Adrenal gland (tissue), 12 donors: ENCODE results near the gene ETV6. TPM values are rescaled to one million over a fixed set of nuclear protein-coding genes. Genes with fewer than 3 reads are reported as not detected.

Source experiments
- DNase-seq, 7 donors: peaks; one replicate each; pipeline ENCODE4 v3.0.0-alpha.2; 2019 to 2020
- H3K27ac ChIP-seq, 5 donors: fragments of 200-600 bp; sonication (generic) in 4 of 5; 1 replicate in 3 of 5; 2 replicates in 2 of 5; pipeline versions ENCODE4 v1.5.1 to v1.8.0; 2016 to 2020; ENCODE audit warnings: mild to moderate bottlenecking in 1 of 5
- H3K27me3 ChIP-seq: fragments of 200-600 bp; 2 replicates; pipeline ENCODE4 v1.8.0; 2021
- H3K36me3 ChIP-seq, 2 donors: fragments of 200-600 bp; replicated peaks in 1 of 2; 1 replicate in 1 of 2; 2 replicates in 1 of 2; pipeline versions ENCODE4 v1.5.1 to v1.8.0; 2018 to 2022
- H3K4me1 ChIP-seq, 2 donors: fragments of 200-600 bp; replicated peaks in 1 of 2; 1 replicate in 1 of 2; 2 replicates in 1 of 2; pipeline versions ENCODE4 v1.5.1 to v1.8.0; 2018 to 2021
- H3K4me3 ChIP-seq, 4 donors: fragments of 200-600 bp; sonication (generic) in 3 of 4; one replicate each; pipeline ENCODE4 v1.5.1; 2016 to 2018
- H3K9me3 ChIP-seq, 3 donors: fragments of 200-600 bp; sonication (generic) in 1 of 3; replicated peaks in 1 of 3; 1 replicate in 2 of 3; 2 replicates in 1 of 3; pipeline versions ENCODE4 v1.5.1 to v1.8.0; 2016 to 2021
- POLR2A ChIP-seq, 2 donors: fragments of 450-650 bp; IDR thresholded peaks; one replicate each; pipeline ENCODE4 v1.6.1; 2017; ENCODE audit warnings: antibody characterized with exemption in 2 of 2, mild to moderate bottlenecking in 2 of 2, moderate library complexity in 1 of 2
- WGBS, 4 donors: extraction: QIAGEN DNeasy Blood & Tissue Kit in 2 of 4; methylation state at CpG; one replicate each; pipeline versions ENCODE4 v1.1.5 to v1.1.7; 2013 to 2017; 5-methylcytosine and 5-hydroxymethylcytosine counted together
- intact Hi-C, 2 donors: fragments of 100-400 bp; cut with DNase I; formaldehyde crosslinking; loops; one replicate each; pipeline versions ENCODE4 v1.14.1 to v1.15.0; 2022 to 2023
- polyA plus RNA-seq, 3 donors: library from polyadenylated mRNA; stranded (reverse); fragments of 200-250 nt in 2 of 3; fragments of 350-450 nt in 1 of 3; fragmentation: Illumina TruSeq in 1 of 3; extraction: RNeasy Lipid Tissue Mini Kit (QIAGEN cat#74804) in 1 of 3; gene quantifications; one replicate each; pipeline ENCODE4 v1.2.3, GENCODE V29; 2013 to 2014
- total RNA-seq, 9 donors: library from RNA; depleted of rRNA in 4 of 9; stranded (reverse); fragments of >200 nt in 4 of 9; fragments of 120-200 nt in 1 of 9; fragmentation: NEBNext Ultra II Directional in 1 of 9; extraction: Animal tissue kit (Norgen Biotek cat#: 25700) in 1 of 9; gene quantifications; one replicate each; pipeline versions ENCODE4 v1.1.0 to v1.2.4, GENCODE V29; 2013 to 2023
- TF ChIP-seq, protein P1 (sequence below), 6 experiments: fragments of 450-650 bp in 4 of 6; fragments of 200-600 bp in 2 of 6; sonication (generic) in 1 of 6; IDR thresholded peaks; 1 replicate in 5 of 6; 2 replicates in 1 of 6; pipeline versions ENCODE4 v1.5.1 to v1.8.0; 2016 to 2021; ENCODE audit warnings: antibody characterized with exemption in 6 of 6, mild to moderate bottlenecking in 2 of 6, moderate library complexity in 1 of 6
- donor health status: healthy with polysubstance abuse.
- donor health status: Bipolar disorder and iron deficiency.
- donor health status: DM: yes; HTN: yes; CAD: no.
- donor health status: DM: no; HTN: no; CAD: no.
- donor health status: DM: no; HTN: no; CAD: no.
- donor health status: DM: yes; HTN: yes; CAD: no.

Gene ETV6
- total and polyA plus RNA-seq, 12 donors: 9.6 to 46.6 (median 19.5) TPM

GRCh38 chr12:11832093-11832492 is 182.6 kb downstream of the ETV6 start:
- WGBS, 4 donors: 41 to 59% (median 49%) methylated on average over 4 of the region's 4 CpGs
- Histone ChIP-seq H3K4me3 (no peak overlapping the region), H3K27ac (peak overlapping the region in 1 of 5 donors; percentile 13), H3K27me3 (no peaks in the 10 kb centered on the region), H3K4me1 (peaks cover 54 to 98% of the 10 kb centered on the region in 2 donors), H3K9me3 (no peaks in the 10 kb centered on the region), H3K36me3 (no peaks in the 10 kb centered on the region)
- intact Hi-C loops: no loop called here
- no peak for TF ChIP-seq POLR2A (IDR thresholded peaks at IDR 0.05)
- TF ChIP-seq, protein P1, sequence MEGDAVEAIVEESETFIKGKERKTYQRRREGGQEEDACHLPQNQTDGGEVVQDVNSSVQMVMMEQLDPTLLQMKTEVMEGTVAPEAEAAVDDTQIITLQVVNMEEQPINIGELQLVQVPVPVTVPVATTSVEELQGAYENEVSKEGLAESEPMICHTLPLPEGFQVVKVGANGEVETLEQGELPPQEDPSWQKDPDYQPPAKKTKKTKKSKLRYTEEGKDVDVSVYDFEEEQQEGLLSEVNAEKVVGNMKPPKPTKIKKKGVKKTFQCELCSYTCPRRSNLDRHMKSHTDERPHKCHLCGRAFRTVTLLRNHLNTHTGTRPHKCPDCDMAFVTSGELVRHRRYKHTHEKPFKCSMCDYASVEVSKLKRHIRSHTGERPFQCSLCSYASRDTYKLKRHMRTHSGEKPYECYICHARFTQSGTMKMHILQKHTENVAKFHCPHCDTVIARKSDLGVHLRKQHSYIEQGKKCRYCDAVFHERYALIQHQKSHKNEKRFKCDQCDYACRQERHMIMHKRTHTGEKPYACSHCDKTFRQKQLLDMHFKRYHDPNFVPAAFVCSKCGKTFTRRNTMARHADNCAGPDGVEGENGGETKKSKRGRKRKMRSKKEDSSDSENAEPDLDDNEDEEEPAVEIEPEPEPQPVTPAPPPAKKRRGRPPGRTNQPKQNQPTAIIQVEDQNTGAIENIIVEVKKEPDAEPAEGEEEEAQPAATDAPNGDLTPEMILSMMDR (IDR thresholded peaks at IDR 0.05): no peak
- DNase-seq: peak in 1 of 7 donors; percentile 43

DNA sequence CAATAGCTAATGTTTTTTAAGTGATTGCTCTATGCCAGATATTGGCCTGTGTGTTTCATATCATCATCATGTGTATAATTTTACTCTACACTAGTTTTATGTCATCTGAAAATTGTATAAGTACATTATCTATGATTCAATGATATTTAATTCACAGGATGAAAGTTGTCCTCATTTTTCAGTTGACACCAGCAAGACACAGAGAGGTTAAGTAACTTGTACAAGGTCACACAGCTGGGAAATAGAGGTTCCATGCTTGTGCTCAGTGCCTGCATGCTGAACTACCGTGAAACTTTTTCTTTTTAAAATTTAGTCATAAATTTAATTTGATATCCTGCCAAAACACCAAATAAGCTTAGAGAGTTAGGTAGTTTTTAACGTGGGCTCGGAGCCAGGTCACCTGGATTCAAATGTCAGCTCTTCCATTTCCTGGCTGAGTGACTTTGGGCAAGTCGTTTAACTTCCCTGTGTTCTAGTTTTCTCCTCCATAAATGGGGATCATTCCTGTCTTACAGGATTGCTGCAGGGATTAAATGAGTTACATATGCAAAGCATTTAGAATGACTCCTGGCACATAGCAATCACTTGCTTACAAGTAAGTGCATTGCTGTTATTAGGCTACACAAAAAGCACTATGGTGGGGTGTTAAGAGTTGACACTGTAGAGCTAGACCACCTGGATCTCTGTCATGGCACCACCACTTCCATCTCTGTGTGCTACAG is 183.9 kb downstream of the ETV6 start:
- peak overlapping the region in 4 of 5 donors; percentile 51 to 88 (median 68) for H3K27ac ChIP-seq

DNA sequence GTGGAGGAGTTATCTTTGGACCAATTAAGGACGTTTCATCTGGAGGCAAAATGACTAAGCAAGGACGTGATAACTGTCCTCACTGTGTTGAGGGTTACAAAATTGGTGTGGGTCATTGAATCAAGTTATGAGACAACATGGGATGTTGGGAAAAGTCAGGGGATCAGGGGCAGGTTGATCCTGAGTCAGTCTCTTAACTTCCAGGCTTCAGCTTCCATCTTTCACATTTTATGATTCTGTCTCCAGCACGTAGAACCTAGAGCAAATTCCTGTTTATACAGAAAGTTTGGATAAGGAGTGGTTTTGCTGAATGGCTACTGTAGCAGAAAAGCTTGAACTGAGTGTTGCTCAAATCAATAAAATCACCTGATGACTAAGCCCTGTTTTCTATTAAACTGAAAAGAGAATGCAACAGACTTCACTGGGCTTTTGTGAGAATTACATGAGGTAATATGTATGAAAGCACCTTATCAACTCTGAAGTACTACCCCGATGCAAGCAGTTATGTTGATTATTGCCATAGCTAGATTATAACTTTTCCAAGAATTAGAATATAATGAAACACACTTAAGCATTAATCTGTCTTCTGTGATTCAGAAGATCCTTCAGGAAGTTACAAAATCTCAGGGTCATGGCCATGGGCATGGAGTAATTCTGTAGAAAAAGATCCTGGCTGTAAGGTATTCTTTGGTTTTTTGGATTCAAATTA is 184.8 kb downstream of the ETV6 start:
- peak in 2 of 7 donors; percentile 45 to 50 for DNase-seq
- 14 to 31% (median 25%) methylated on average over 4 of the region's 4 CpGs for WGBS, 4 donors
- H3K4me3 ChIP-seq: no peak overlapping the region
- H3K4me1 ChIP-seq: peaks cover 55 to 96% of the 10 kb centered on the region in 2 donors
- H3K9me3 ChIP-seq: no peaks in the 10 kb centered on the region
- H3K27me3 ChIP-seq: no peaks in the 10 kb centered on the region
- intact Hi-C loops: no loop called here
- no peaks in the 10 kb centered on the region for H3K36me3 ChIP-seq
- TF ChIP-seq, protein P1 (IDR thresholded peaks at IDR 0.05): no peak
- no peak for TF ChIP-seq POLR2A (IDR thresholded peaks at IDR 0.05)
- H3K27ac ChIP-seq: peak overlapping the region; percentile 15 to 88 (median 58)

More for the DNA sequence above, 183.9 kb downstream of the ETV6 start:
- Histone ChIP-seq H3K4me3 (no peak overlapping the region), H3K36me3 (no peaks in the 10 kb centered on the region), H3K27me3 (no peaks in the 10 kb centered on the region), H3K9me3 (no peaks in the 10 kb centered on the region), H3K4me1 (peaks cover 51 to 96% of the 10 kb centered on the region in 2 donors)
- TF ChIP-seq, protein P1 (IDR thresholded peaks at IDR 0.05): no peak
- TF ChIP-seq POLR2A (IDR thresholded peaks at IDR 0.05): no peak
- WGBS, 4 donors: 55 to 67% (median 57%) methylated on average over 4 of the region's 4 CpGs
- intact Hi-C loops: no loop called here
- DNase-seq: no peak

DNA sequence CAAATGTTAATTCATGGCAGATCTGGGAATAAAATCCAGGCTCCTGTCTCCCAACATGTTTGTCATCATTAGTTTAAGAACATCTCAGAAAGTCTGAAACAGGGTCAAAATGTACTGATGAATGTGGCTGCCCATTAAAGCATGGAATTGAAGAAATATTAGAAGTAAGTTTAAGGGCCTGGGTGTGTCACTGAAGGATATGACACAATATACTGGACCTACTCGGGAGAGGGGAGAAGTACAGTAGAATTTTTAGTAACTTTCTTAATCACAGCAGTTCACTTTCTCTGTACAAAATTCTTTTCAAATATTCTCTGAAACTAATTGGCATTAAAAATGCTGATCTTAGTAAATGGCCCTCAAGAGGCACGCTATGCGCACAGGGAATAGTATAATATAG is 185.5 kb downstream of the ETV6 start:
- intact Hi-C loops: no loop called here
- Histone ChIP-seq H3K27ac (peak overlapping the region; percentile 15 to 88 (median 58)), H3K9me3 (no peaks in the 10 kb centered on the region), H3K27me3 (no peaks in the 10 kb centered on the region), H3K36me3 (no peaks in the 10 kb centered on the region), H3K4me1 (peaks cover 48 to 96% of the 10 kb centered on the region in 2 donors), H3K4me3 (no peak overlapping the region)
- 65 to 72% (median 67%) methylated on average over 3 of the region's 3 CpGs for WGBS, 4 donors
- DNase-seq: no peak
- TF ChIP-seq POLR2A (IDR thresholded peaks at IDR 0.05): no peak
- TF ChIP-seq, protein P1 (IDR thresholded peaks at IDR 0.05): no peak
